Measurements from ENCODE around the gene GIMD1.

The GIMD1 gene

GRCh38 chr4:106315476-106315967, 53.1 kb downstream of the GIMD1 start:
- peak overlapping the region; percentile 97 for H3K9ac ChIP-seq (ENCODE audit: low read depth, low read length)
- H3K27ac ChIP-seq (ENCODE audit: low read depth, low read length): peak overlapping the region; percentile 94
- H3K27me3 ChIP-seq (ENCODE audit: control insufficient read depth, insufficient read depth, low read length): no peaks in the 10 kb centered on the region
- H3K4me1 ChIP-seq (ENCODE audit: control insufficient read depth, insufficient read depth, low read length): peaks cover 10% of the 10 kb centered on the region
- H3K4me3 ChIP-seq (ENCODE audit: low read depth, low read length): peak overlapping the region; percentile 80
- H3K36me3 ChIP-seq (ENCODE audit: control insufficient read depth, insufficient read depth, low read length): no peaks in the 10 kb centered on the region
- no peaks in the 10 kb centered on the region; the same call in 1 of the 2 replicates for H3K9me3 ChIP-seq (ENCODE audit: control insufficient read depth, insufficient read depth, low read length)

- H3K9me3 ChIP-seq (ENCODE audit: control insufficient read depth, insufficient read depth, low read length): no peaks in the 10 kb centered on the region; the same call in 1 of the 2 replicates
- H3K4me3 ChIP-seq (ENCODE audit: low read depth, low read length): peak overlapping the region; percentile 80
- no peaks in the 10 kb centered on the region for H3K36me3 ChIP-seq (ENCODE audit: control insufficient read depth, insufficient read depth, low read length)
- H3K27ac ChIP-seq (ENCODE audit: low read depth, low read length): no peak overlapping the region
- H3K4me1 ChIP-seq (ENCODE audit: control insufficient read depth, insufficient read depth, low read length): peaks cover 10% of the 10 kb centered on the region
- no peaks in the 10 kb centered on the region for H3K27me3 ChIP-seq (ENCODE audit: control insufficient read depth, insufficient read depth, low read length)
- no peak overlapping the region; the same call in 1 of the 2 replicates for H3K9ac ChIP-seq (ENCODE audit: low read depth, low read length)
Measured at GRCh38 chr4:106314960-106315359, 53.6 kb downstream of the GIMD1 start.

GRCh38 chr4:106312997-106313522, 55.5 kb downstream of the GIMD1 start:
- Histone ChIP-seq H3K9ac (ENCODE audit: low read depth, low read length) (no peak overlapping the region), H3K9me3 (ENCODE audit: control insufficient read depth, insufficient read depth, low read length) (no peaks in the 10 kb centered on the region), H3K4me3 (ENCODE audit: low read depth, low read length) (no peak overlapping the region), H3K27ac (ENCODE audit: low read depth, low read length) (no peak overlapping the region), H3K27me3 (ENCODE audit: control insufficient read depth, insufficient read depth, low read length) (no peaks in the 10 kb centered on the region), H3K36me3 (ENCODE audit: control insufficient read depth, insufficient read depth, low read length) (peaks cover 3% of the 10 kb centered on the region), H3K4me1 (ENCODE audit: control insufficient read depth, insufficient read depth, low read length) (peaks cover 10% of the 10 kb centered on the region)

- Histone ChIP-seq H3K27ac (ENCODE audit: low read depth, low read length) (no peak overlapping the region), H3K9ac (ENCODE audit: low read depth, low read length) (no peak overlapping the region), H3K36me3 (ENCODE audit: control insufficient read depth, insufficient read depth, low read length) (peaks cover 3% of the 10 kb centered on the region), H3K9me3 (ENCODE audit: control insufficient read depth, insufficient read depth, low read length) (no peaks in the 10 kb centered on the region), H3K27me3 (ENCODE audit: control insufficient read depth, insufficient read depth, low read length) (no peaks in the 10 kb centered on the region), H3K4me1 (ENCODE audit: control insufficient read depth, insufficient read depth, low read length) (peaks cover 7% of the 10 kb centered on the region), H3K4me3 (ENCODE audit: low read depth, low read length) (no peak overlapping the region)
Measured at GRCh38 chr4:106312377-106312776, 56.2 kb downstream of the GIMD1 start.

All from HUES48 (cell line).